K562 (cell line): ENCODE measurements around the gene SC5D.

Experiments
- ATF1 ChIP-seq, 2 experiments: fragments of 450-650 bp in 1 of 2; IDR thresholded peaks; 2 replicates each; pipeline ENCODE4 v1.6.1; 2016; ENCODE audit warnings: missing compliant biosample characterization in 1 of 2, missing genetic modification characterization in 1 of 2
- BHLHE40 ChIP-seq: IDR thresholded peaks from 2 replicates; pipeline ENCODE4 v1.6.1; 2011; ENCODE audit warnings: low read length, improper control_type of control experiment
- ELF1 ChIP-seq: fragments of 200-800 bp; sonication (Bioruptor generic); IDR thresholded peaks from 2 replicates; pipeline ENCODE4 v1.6.1; 2016; ENCODE audit warnings: missing genetic modification characterization, missing compliant biosample characterization
- EP300 ChIP-seq: IDR thresholded peaks from 2 replicates; pipeline ENCODE4 v1.6.1; 2012; ENCODE audit warnings: low read length, improper control_type of control experiment
- ETV6 ChIP-seq, 3 experiments: fragments of 150-350 bp in 1 of 3; sonication (generic) in 1 of 3; formaldehyde crosslinking in 1 of 3; IDR thresholded peaks; 2 replicates each; pipeline versions ENCODE4 v1.6.1 to v1.8.0; 2014 to 2022; ENCODE audit warnings: borderline replicate concordance in 2 of 3, low read depth in 2 of 3, antibody characterized with exemption in 1 of 3, low read length in 1 of 3, mild to moderate bottlenecking in 1 of 3, missing genetic modification reagents in 1 of 3
- MTA3 ChIP-seq: fragments of 450-650 bp; formaldehyde crosslinking; IDR thresholded peaks from 2 replicates; pipeline ENCODE4 v1.6.1; 2017; ENCODE audit warnings: mild to moderate bottlenecking, borderline replicate concordance
- STAG1 ChIP-seq: sonication (generic); formaldehyde crosslinking; IDR thresholded peaks from 2 replicates; pipeline ENCODE4 v1.5.0; 2020; ENCODE audit warnings: missing genetic modification reagents, borderline replicate concordance
- ZFP30 ChIP-seq: fragments of 250-450 bp; sonication (Bioruptor Pico); IDR thresholded peaks from 2 replicates; pipeline ENCODE4 v1.8.0; 2022; ENCODE audit warnings: moderate library complexity, mild to moderate bottlenecking, inconsistent platforms, borderline replicate concordance
- ZNF253 ChIP-seq: fragments of 250-450 bp; sonication (Bioruptor Pico); conservative IDR thresholded peaks from 2 replicates; pipeline ENCODE4 v1.6.1; 2021; ENCODE audit warnings: mild to moderate bottlenecking
- TF ChIP-seq, protein P1 (sequence below), 3 experiments: IDR thresholded peaks in 2 of 3; conservative IDR thresholded peaks in 1 of 3; 2 replicates each; pipeline ENCODE4 v1.5.1; 2011 to 2012; ENCODE audit warnings: low read length in 3 of 3, mild to moderate bottlenecking in 3 of 3, control low read depth in 2 of 3, improper control_type of control experiment in 1 of 3, inconsistent platforms in 1 of 3, low read depth in 1 of 3, mixed read lengths in 1 of 3, moderate library complexity in 1 of 3; ENCODE audit not compliant: insufficient read depth in 2 of 3
- TF ChIP-seq, protein P2 (sequence below): fragments of 450-650 bp; IDR thresholded peaks from 2 replicates; pipeline ENCODE4 v1.6.1; 2018; ENCODE audit warnings: mild to moderate bottlenecking, low read depth; ENCODE audit not compliant: partially characterized antibody

DNA sequence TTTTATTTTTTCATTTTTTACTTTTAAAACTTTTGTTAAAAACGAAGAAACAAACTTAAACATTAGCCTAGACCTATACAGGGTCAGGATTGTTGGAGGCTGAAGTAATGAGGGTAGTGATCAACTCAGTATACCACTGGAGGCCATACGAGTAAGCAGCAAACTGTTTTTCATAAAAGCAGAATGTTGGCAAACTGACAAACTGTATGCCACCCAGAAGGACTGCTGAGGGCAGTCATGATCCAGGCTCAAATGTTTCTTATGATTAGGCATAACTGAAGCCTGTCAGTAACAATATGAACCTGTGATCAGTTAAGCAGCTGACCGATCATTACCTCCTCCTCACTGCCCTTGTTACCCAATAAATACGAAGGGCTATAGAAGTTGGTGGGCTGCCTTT, 10.2 kb upstream of the SC5D start:
- TF ChIP-seq ATF1 (CRISPR knock-in tag; IDR thresholded peaks at IDR 0.05) (no peak), ATF1 (tag; IDR thresholded peaks at IDR 0.05) (no peak), STAG1 (CRISPR knock-in tag) (no peak), EP300 (no peak), MTA3 (no peak), ETV6 (IDR thresholded peaks at IDR 0.05; ENCODE audit: borderline replicate concordance in 1 of 2, low read depth in 2 of 2, low read length in 1 of 2) (no peak), ETV6 (CRISPR knock-in tag; IDR thresholded peaks at IDR 0.05; ENCODE audit: borderline replicate concordance) (no peak), ZFP30 (CRISPR knock-in tag) (no peak), BHLHE40 (no peak), ZNF253 (CRISPR knock-in tag) (no peak), ELF1 (tag) (no peak)
- TF ChIP-seq, protein P1, sequence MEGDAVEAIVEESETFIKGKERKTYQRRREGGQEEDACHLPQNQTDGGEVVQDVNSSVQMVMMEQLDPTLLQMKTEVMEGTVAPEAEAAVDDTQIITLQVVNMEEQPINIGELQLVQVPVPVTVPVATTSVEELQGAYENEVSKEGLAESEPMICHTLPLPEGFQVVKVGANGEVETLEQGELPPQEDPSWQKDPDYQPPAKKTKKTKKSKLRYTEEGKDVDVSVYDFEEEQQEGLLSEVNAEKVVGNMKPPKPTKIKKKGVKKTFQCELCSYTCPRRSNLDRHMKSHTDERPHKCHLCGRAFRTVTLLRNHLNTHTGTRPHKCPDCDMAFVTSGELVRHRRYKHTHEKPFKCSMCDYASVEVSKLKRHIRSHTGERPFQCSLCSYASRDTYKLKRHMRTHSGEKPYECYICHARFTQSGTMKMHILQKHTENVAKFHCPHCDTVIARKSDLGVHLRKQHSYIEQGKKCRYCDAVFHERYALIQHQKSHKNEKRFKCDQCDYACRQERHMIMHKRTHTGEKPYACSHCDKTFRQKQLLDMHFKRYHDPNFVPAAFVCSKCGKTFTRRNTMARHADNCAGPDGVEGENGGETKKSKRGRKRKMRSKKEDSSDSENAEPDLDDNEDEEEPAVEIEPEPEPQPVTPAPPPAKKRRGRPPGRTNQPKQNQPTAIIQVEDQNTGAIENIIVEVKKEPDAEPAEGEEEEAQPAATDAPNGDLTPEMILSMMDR (IDR thresholded peaks at IDR 0.05 in 2 of 3, conservative IDR thresholded peaks at IDR 0.05 in 1 of 3; ENCODE audit: insufficient read depth in 2 of 3, low read depth in 1 of 3, low read length in 3 of 3), result no peak
- TF ChIP-seq, protein P2, sequence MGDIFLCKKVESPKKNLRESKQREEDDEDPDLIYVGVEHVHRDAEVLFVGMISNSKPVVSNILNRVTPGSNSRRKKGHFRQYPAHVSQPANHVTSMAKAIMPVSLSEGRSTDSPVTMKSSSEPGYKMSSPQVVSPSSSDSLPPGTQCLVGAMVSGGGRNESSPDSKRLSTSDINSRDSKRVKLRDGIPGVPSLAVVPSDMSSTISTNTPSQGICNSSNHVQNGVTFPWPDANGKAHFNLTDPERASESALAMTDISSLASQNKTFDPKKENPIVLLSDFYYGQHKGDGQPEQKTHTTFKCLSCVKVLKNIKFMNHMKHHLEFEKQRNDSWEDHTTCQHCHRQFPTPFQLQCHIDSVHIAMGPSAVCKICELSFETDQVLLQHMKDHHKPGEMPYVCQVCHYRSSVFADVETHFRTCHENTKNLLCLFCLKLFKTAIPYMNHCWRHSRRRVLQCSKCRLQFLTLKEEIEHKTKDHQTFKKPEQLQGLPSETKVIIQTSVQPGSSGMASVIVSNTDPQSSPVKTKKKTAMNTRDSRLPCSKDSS, result no peak
